ENCODE results near the gene PHTF2. TPM values are rescaled to one million over a fixed set of nuclear protein-coding genes. Genes with fewer than 3 reads are reported as not detected.

Gene PHTF2
- polyA plus RNA-seq, 1 of the 3 experiments (the other 2 are of a cell fraction): 21.2 TPM

GRCh38 chr7:77822269-77822668, 23.7 kb downstream of the PHTF2 start (continued):
- no peak for TF ChIP-seq SMC3 (IDR thresholded peaks at IDR 0.05; ENCODE audit: low read depth, low read length)
- TF ChIP-seq REST (IDR thresholded peaks at IDR 0.05; ENCODE audit: low read depth, low read length): no peak
- no peak for TF ChIP-seq FOXM1 (IDR thresholded peaks at IDR 0.05; ENCODE audit: low read depth)
- TF ChIP-seq RFX5 (IDR thresholded peaks at IDR 0.05; ENCODE audit: low read length): no peak

- Histone ChIP-seq H3K27ac (ENCODE audit: low read depth in 2 of 2, low read length in 1 of 2) (no peak overlapping the region), H3K9me2 (no peaks in the 10 kb centered on the region), H3K4me2 (no peak overlapping the region), H4K20me1 (ENCODE audit: insufficient read depth) (no peaks in the 10 kb centered on the region), H3F3A (replicated peaks; ENCODE audit: insufficient read depth) (peaks cover 4% of the 10 kb centered on the region), H2AFZ (ENCODE audit: low read depth) (no peak overlapping the region), H3K79me2 (ENCODE audit: insufficient read depth) (peaks cover 79% of the 10 kb centered on the region), H3K9ac (no peak overlapping the region), H3K9me3 (peaks cover 31% of the 10 kb centered on the region), H3K4me1 (ENCODE audit: control insufficient read depth in 1 of 2, insufficient read depth in 2 of 2, low read depth in 1 of 2, low read length in 1 of 2) (no peaks in the 10 kb centered on the region), H3K27me3 (ENCODE audit: insufficient read depth) (no peaks in the 10 kb centered on the region), H3K36me3 (replicated peaks in 1 of 2; ENCODE audit: control insufficient read depth in 1 of 2, insufficient read depth in 2 of 2, low read length in 1 of 2) (peaks cover 0 to 23% of the 10 kb centered on the region in 2 experiments), H3K4me3 (ENCODE audit: low read depth in 2 of 2, low read length in 1 of 2) (no peak overlapping the region)
- ChIA-PET POLR2A (no interaction called here), CTCF (interaction anchor here (1.1 kb wide), 1 partner anchor 10 kb away, joined by 3 read pairs; no protein-coding TSS in a partner anchor)
- DNase-seq: no peak
- TF ChIP-seq PBX3 (IDR thresholded peaks at IDR 0.05) (no peak), FOXJ3 (CRISPR knock-in tag; IDR thresholded peaks at IDR 0.05) (no peak), POLR2AphosphoS5 (IDR thresholded peaks at IDR 0.05; ENCODE audit: low read depth, low read length) (no peak), RXRA (IDR thresholded peaks at IDR 0.05; ENCODE audit: borderline replicate concordance, low read depth) (no peak), MAX (IDR thresholded peaks at IDR 0.05; ENCODE audit: low read depth) (no peak), FOSL2 (IDR thresholded peaks at IDR 0.05; ENCODE audit: borderline replicate concordance, low read depth) (no peak), EP300 (IDR thresholded peaks at IDR 0.05; ENCODE audit: borderline replicate concordance in 1 of 2, low read depth in 1 of 2, low read length in 1 of 2) (no peak), GATA2 (CRISPR knock-in tag; IDR thresholded peaks at IDR 0.05) (no peak), CTCF (IDR thresholded peaks at IDR 0.05) (no peak), NFIC (IDR thresholded peaks at IDR 0.05; ENCODE audit: borderline replicate concordance) (no peak), RCOR1 (IDR thresholded peaks at IDR 0.05; ENCODE audit: low read length) (no peak), GABPA (IDR thresholded peaks at IDR 0.05; ENCODE audit: low read depth) (no peak), JUND (IDR thresholded peaks at IDR 0.05) (no peak), USF1 (IDR thresholded peaks at IDR 0.05; ENCODE audit: borderline replicate concordance, low read depth) (no peak), TAF1 (IDR thresholded peaks at IDR 0.05; ENCODE audit: borderline replicate concordance, low read depth, low read length) (no peak)
- 94% methylated on average over 2 of the region's 2 CpGs for WGBS (ENCODE audit: low lambda C conversion rate)
These were observed 25.2 kb downstream of the PHTF2 start for GRCh38 chr7:77823787-77824186.
